Stimulated activated effector memory CD8-positive, alpha-beta T cell treated with anti-CD3 and anti-CD28 coated beads, Interleukin-12 subunit alpha, Interleukin-12 subunit beta, amount 100 ng/mL, for 72 hours (primary cell): ENCODE results near the gene MAPT.
A peak's percentile ranks its signal among the peaks of the same experiment; 100 is the strongest.

Source experiments
- ATAC-seq: fragments of 150-1000 bp; cut with Tn5 transposase; 2 replicates; pipeline ENCODE4 v1.10.0; 2021
- DNase-seq, 2 donors: peaks; one replicate each; pipeline ENCODE4 v3.0.0; 2021 to 2022; ENCODE audit warnings: low spot score in 2 of 2
- H3K27ac Mint-ChIP-seq: one replicate; pipeline ENCODE4 v1.8.0; 2022; ENCODE audit warnings: mild to moderate bottlenecking, mixed read lengths
- H3K36me3 Mint-ChIP-seq: one replicate; pipeline ENCODE4 v1.8.0; 2022; ENCODE audit warnings: mild to moderate bottlenecking, mixed read lengths
- H3K4me1 Mint-ChIP-seq: one replicate; pipeline ENCODE4 v1.8.0; 2022; ENCODE audit warnings: mixed read lengths
- H3K4me3 Mint-ChIP-seq: one replicate; pipeline ENCODE4 v1.8.0; 2022; ENCODE audit warnings: mild to moderate bottlenecking, mixed read lengths
- H3K9me3 Mint-ChIP-seq: one replicate; pipeline ENCODE4 v1.8.0; 2022; ENCODE audit warnings: mixed read lengths

The MAPT gene

DNA sequence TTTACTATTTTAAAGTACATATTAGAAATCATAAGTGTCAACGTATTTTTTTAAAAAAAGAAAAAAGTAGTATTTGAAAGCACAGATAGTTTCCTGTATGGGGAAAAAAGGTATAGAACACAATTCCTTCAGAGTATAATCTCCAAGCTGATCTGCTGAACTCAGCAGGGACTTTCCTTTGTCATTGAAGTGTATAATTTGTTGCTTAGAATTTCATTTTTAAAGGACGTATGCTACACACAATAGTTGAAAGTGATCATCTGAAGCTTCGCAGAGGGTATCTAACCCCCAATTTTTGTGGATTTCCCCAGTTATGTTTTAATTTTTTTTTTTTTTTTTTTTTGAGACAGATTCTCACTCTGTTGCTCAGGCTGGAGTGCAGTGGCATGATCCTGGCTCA is 20.2 kb upstream of the MAPT start:
- Mint-ChIP-seq H3K4me3 (peak overlapping the region; percentile 16), H3K9me3 (peaks cover 3% of the 10 kb centered on the region), H3K36me3 (no peaks in the 10 kb centered on the region), H3K4me1 (peaks cover 22% of the 10 kb centered on the region), H3K27ac (no peak overlapping the region)
- no peak for ATAC-seq
- no peak for DNase-seq

DNA sequence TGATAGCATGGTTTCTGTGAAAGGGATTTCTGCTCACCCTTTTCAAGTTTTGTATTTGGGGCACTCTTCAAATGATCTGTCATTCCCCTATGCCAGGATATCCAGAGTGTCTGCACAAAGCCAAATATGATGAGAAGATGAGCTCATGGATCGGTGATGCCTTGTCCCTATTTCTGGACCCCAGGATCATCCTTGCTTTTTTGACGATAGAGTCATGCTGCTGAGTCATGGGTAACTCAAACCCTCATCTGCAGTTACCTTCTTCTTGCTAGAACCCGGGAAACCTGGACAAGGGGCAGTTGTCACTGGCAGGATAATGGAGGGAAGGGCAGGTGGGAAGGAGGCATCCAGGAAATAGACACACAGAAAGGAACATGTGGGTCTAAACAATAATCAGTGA is 17.8 kb upstream of the MAPT start:
- Mint-ChIP-seq H3K4me3 (no peak overlapping the region), H3K36me3 (no peaks in the 10 kb centered on the region), H3K27ac (no peak overlapping the region), H3K9me3 (peaks cover 3% of the 10 kb centered on the region), H3K4me1 (peaks cover 14% of the 10 kb centered on the region)
- DNase-seq (no peak), ATAC-seq (no peak)

DNA sequence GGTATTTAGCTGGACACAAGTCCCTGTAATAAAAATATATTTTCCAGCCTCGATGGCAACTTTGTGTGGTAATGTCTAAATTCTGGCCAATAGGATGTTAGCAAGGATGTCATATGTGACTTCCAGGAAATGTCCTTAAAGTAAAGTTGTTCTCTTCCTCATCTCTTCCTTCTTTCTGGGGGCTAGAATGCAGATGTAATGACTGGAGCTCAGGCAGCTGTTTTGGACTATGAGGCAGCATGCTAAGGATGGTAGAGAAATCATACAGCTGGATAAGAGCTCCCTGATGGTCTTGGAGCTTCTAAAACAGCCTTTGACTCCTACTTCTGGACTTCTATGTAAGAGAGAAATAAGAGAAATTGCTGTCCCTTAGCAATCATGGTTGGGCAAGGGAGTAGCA is 16.9 kb upstream of the MAPT start:
- Mint-ChIP-seq H3K36me3 (no peaks in the 10 kb centered on the region), H3K9me3 (peaks cover 3% of the 10 kb centered on the region), H3K4me1 (peaks cover 11% of the 10 kb centered on the region), H3K4me3 (no peak overlapping the region), H3K27ac (no peak overlapping the region)
- ATAC-seq (no peak), DNase-seq (no peak)

DNA sequence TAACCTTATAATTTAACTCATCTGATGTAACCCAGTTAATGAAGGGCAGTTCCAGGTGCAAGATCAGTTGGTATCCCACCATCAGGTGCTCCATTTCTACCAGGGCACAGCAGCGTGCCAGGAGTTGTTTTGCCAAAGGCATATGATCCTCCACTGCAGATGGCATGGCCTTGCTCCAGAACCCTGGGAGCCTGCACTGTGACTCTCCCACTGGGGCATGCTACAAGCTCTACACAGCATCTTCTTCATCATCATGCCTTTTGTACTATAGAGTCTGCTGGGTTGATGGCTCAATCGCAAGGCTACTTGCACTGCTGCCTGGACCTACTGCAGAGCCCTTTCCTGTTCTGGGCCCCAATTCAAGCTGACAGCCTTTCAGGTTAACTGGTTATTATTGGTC is 11.3 kb upstream of the MAPT start:
- ATAC-seq = no peak
- no peak for DNase-seq
- no peak overlapping the region for H3K27ac Mint-ChIP-seq
- peaks cover 9% of the 10 kb centered on the region for H3K4me1 Mint-ChIP-seq
- no peaks in the 10 kb centered on the region for H3K36me3 Mint-ChIP-seq
- no peak overlapping the region for H3K4me3 Mint-ChIP-seq
- H3K9me3 Mint-ChIP-seq = peaks cover 5% of the 10 kb centered on the region

DNA sequence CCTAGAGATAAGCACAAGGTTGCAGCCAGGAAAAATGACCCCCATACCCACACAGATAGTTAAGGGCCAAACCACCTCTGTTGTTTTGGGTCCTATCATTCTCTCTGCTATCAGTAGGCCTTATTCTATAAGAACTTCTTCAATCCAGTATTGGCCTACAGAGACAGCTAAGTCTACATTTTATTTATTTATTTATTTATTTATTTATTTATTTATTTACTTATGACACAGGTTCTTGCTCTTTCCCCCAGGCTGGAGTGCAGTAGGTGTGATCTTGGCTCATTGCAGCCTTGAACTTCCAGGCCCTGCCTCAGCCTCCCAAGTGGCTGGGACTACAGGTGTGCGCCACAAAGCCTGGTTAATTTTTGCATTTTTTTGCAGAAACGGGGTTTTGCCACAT is 7.5 kb upstream of the MAPT start:
- no peak overlapping the region for H3K27ac Mint-ChIP-seq
- ATAC-seq (no peak), DNase-seq (no peak)
- no peak overlapping the region for H3K4me3 Mint-ChIP-seq
- peaks cover 5% of the 10 kb centered on the region for H3K9me3 Mint-ChIP-seq
- peaks cover 17% of the 10 kb centered on the region for H3K4me1 Mint-ChIP-seq
- no peaks in the 10 kb centered on the region for H3K36me3 Mint-ChIP-seq

DNA sequence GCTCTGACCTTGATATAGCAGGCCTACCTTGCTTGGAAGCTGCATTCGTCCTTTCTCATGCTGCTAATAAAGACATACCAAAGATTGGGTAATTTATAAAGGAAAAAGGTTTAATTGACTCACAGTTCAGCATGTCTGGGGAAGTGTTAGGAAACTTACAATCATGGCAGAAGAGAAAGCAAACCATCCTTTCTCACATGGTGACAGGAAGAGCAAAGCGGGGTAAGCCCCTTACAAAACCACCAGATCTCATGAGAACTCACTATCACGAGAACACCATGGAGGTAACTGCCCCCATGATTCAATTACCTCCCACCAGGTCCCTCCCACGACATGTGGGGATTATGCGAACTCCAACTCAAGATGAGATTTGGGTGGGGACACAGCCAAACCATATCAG is 6.0 kb upstream of the MAPT start:
- ATAC-seq = peak; percentile 64
- Mint-ChIP-seq H3K36me3 (peaks cover under 1% of the 10 kb centered on the region), H3K9me3 (peaks cover 5% of the 10 kb centered on the region), H3K4me1 (peaks cover 9% of the 10 kb centered on the region), H3K27ac (no peak overlapping the region), H3K4me3 (no peak overlapping the region)
- DNase-seq = no peak

DNA sequence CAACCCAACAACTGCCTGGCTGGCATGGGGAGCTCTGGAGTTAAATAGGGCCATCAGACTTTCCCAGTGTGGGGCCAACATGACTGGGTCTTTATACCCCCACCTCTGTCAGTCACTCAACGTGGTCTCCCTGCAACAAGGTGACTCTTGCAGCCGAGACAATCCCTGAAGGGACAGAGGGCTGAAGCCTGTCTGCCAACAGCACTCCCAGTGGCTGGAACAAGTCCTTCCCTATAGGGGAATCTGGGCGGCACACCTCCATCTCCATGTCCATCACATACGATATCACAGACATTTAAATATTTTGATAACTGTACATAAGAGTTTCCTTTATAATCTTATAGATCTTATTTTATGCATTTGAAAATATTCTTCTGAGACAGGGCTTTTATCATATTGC is 4.8 kb upstream of the MAPT start:
- H3K36me3 Mint-ChIP-seq = peaks cover 7% of the 10 kb centered on the region
- DNase-seq (no peak), ATAC-seq (no peak)
- H3K4me1 Mint-ChIP-seq = peaks cover 9% of the 10 kb centered on the region
- H3K9me3 Mint-ChIP-seq = peaks cover 4% of the 10 kb centered on the region
- H3K27ac Mint-ChIP-seq = no peak overlapping the region
- H3K4me3 Mint-ChIP-seq = no peak overlapping the region

DNA sequence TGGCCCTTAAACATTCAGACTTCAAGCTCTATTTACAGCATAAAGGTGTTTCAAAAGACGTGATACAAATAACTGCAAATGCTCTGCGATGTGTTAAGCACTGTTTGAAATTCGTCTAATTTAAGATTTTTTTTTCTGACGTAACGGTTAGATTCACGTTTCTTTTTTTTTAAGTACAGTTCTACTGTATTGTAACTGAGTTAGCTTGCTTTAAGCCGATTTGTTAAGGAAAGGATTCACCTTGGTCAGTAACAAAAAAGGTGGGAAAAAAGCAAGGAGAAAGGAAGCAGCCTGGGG is 681 bp upstream of the MAPT start:
- H3K36me3 Mint-ChIP-seq = peaks cover 7% of the 10 kb centered on the region
- no peak for ATAC-seq
- H3K4me1 Mint-ChIP-seq = peaks cover 2% of the 10 kb centered on the region
- no peaks in the 10 kb centered on the region for H3K9me3 Mint-ChIP-seq
- no peak for DNase-seq
- peak overlapping the region; percentile 26 for H3K27ac Mint-ChIP-seq
- H3K4me3 Mint-ChIP-seq = peak overlapping the region; percentile 74

DNA sequence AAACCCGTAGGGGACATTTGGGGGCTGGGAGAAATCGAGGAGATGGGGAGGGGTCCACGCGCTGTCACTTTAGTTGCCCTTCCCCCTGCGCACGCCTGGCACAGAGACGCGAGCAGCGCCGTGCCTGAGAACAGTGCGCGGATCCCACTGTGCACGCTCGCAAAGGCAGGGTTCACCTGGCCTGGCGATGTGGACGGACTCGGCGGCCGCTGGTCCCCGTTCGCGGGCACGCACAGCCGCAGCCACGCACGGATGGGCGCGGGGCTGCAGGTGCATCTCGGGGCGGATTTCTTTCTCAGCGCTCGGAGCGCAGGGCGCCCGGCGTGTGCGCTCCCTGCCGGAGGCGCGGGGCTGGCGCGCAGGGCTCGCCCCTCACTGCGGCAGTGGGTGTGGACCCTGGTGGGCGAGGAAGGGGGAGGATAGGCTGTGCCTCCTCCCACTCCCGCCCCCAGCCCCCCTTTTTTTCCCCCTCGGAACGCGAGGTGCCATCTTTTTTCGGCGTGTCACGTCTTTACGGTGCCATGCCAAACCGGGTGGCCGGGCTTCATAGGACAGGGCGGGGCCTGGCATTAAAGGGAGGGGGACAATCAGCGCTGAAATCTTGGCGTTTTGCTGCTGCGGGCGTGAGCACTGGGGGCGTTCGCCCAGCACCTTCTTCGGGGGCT is 1.1 kb downstream of the MAPT start:
- Mint-ChIP-seq H3K4me3 (peak overlapping the region; percentile 74), H3K36me3 (peaks cover 7% of the 10 kb centered on the region), H3K27ac (no peak overlapping the region), H3K9me3 (no peaks in the 10 kb centered on the region), H3K4me1 (no peaks in the 10 kb centered on the region)
- ATAC-seq (no peak), DNase-seq (no peak)

DNA sequence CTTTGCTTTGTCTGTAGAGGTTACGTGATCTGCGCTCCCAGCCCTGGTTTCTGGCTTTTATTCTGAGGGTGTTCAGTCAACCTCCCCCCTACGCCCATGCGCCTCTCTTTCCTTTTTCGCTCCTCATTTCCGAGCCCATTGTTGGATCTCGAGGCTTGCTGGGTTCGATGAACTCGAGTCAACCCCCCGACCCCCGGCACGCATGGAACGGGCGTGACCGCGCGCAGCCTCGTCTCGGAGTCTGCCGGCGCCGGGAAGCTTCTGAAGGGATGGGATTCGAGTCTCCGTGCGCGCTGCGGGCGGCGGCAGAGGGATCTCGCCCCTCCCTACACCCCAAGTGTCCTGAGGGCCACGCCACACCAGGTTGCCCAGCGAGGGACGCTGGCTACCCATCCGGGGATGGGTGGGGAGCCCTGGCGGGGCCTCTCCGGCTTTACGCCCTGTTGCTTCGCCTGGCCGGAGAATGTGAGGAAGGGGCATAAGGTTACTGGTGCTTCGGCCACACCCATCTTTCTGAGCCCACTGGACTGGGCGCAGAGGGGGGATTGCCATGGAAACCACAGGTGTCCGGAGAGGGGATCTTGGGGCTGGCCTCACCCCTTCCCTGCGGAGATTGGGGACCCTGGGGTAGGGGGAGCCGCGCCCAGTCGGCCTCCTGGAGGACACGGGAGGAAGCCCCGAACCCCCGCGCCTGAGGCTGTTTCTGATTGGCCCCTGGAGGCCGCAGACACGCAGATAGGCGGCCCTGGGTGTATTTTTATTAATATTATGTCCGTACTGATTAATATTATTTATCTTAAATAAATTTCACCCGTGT is 1.8 kb downstream of the MAPT start:
- Mint-ChIP-seq H3K27ac (no peak overlapping the region), H3K4me1 (no peaks in the 10 kb centered on the region), H3K36me3 (peaks cover 7% of the 10 kb centered on the region), H3K9me3 (no peaks in the 10 kb centered on the region), H3K4me3 (peak overlapping the region; percentile 74)
- ATAC-seq (no peak), DNase-seq (no peak)

DNA sequence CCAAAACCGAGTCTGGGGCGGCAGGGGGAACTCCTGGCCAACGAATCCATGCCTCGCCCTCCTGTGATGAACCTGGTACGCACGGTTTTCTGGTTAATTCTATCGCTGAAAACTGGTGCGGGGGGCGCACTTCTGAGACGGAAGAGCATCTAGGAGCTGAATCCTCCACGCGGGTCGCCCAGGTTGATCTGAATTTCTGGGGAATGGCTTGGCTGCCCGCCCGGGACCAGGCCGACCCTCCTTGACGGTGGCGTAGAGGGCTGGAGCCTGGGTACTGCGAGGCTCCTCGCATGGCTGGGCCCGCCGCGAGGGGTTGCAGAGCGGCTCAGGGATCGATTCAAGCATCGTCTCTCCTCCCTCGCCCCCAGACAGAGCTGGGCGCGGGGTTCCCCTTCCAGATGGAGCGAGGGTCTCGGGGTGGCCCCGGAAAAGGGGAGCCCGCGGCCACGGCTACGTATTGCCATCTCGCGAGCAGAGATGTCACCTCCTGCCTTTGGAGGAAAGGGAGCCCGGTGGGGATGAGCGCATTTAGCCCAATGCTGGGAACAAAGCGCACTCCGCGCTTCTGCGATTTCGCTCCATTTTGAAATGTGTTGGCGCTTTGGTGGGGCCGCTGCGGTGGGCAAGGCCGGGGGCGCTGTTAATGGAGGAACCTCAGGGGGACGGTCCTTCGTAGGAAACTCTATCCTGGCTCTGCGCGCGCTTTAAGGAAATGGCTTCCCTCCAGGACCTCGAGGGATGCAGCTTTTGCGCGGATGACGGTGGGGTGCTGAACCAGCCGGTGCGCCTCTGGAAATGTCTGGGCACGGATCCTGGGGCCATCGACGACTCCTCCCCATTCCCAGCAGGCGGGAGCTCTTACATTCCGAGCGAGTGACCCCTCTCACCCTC is 2.7 kb downstream of the MAPT start:
- no peak for DNase-seq
- Mint-ChIP-seq H3K36me3 (peaks cover 7% of the 10 kb centered on the region), H3K9me3 (no peaks in the 10 kb centered on the region), H3K27ac (no peak overlapping the region), H3K4me3 (no peak overlapping the region), H3K4me1 (no peaks in the 10 kb centered on the region)
- ATAC-seq = no peak

DNA sequence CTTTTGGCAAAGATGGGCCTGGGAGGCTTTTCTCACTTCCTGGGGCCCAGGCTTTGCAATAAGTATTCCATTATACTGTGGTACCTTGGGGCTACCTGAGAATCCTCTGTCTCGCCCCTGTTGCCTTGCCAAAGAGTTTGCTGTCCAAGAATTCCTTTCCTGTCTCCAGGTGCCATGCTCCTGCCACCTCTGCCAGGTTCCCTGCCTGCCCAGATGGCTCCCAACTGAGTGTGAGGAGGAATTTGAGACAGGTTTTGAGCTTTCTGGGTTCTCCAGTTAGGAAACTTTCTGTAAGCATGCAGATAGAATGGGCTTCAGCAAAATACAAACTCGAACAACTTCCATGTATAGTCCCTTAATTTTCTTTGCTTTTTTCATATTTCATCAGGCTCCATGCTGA is 5.8 kb downstream of the MAPT start:
- ATAC-seq = no peak

DNA sequence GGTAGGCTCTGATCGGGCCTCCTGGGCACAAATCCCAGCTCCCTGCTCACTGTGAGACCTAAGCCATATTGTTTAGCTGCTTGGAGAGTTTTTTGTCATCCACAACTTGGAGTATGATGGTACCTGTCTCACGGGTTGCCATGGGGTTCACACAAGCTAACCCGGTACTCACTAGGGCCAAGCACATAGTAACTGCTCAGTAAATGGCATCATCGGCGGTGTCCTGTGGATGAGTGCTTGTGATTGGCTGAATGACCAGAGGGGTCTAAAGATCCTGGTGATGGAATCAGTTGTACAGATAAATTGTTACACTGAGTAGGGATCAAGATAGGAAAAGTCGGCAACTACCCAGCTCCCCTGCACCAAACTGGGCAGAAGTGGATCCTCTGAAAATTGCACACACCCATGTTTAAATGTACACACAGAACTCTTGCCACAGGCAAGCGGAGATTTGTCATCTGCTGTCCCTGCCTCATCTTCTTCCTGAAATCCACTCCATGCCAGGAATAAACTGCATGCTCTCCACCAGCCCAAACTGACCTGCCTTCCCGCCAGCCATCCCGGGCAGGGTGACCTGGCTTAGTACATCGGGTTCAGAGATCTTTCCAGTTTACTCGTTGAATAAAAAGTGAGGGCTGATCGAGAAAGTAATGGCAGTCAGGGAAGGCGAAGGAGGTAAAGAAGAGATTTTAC is 6.5 kb downstream of the MAPT start:
- no peaks in the 10 kb centered on the region for H3K36me3 Mint-ChIP-seq
- H3K27ac Mint-ChIP-seq = no peak overlapping the region
- ATAC-seq (no peak), DNase-seq (no peak)
- no peaks in the 10 kb centered on the region for H3K4me1 Mint-ChIP-seq
- H3K9me3 Mint-ChIP-seq = no peaks in the 10 kb centered on the region
- H3K4me3 Mint-ChIP-seq = no peak overlapping the region

More for the DNA sequence above, 5.8 kb downstream of the MAPT start:
- H3K9me3 Mint-ChIP-seq = no peaks in the 10 kb centered on the region
- H3K4me3 Mint-ChIP-seq = no peak overlapping the region
- H3K27ac Mint-ChIP-seq = no peak overlapping the region
- H3K36me3 Mint-ChIP-seq = no peaks in the 10 kb centered on the region
- DNase-seq = no peak
- H3K4me1 Mint-ChIP-seq = no peaks in the 10 kb centered on the region

DNA sequence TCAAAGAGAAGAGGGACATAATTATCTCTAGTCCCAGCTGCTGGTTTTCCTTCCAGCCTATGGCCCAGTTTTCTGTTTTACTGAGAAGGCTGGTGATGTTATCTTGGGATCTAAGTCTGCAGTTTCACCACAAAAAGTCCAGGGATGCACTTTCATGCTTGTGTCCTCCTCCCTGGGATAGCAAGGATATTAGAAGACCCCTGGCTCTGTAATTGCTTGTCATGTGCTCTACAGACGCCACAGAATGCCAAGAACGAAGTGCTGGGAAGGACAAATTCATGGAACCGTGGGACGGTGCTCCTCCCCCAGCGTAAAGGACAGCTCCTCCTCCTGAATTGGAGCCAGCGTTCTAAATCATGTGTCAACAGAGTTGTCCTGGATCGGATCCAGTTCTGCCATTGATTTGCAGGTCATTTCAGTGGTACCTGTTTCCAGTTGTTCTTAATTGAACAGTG is 8.6 kb downstream of the MAPT start:
- H3K4me3 Mint-ChIP-seq = no peak overlapping the region
- ATAC-seq (no peak), DNase-seq (no peak)
- peaks cover 15% of the 10 kb centered on the region for H3K4me1 Mint-ChIP-seq
- H3K27ac Mint-ChIP-seq = no peak overlapping the region
- no peaks in the 10 kb centered on the region for H3K9me3 Mint-ChIP-seq
- peaks cover 6% of the 10 kb centered on the region for H3K36me3 Mint-ChIP-seq

DNA sequence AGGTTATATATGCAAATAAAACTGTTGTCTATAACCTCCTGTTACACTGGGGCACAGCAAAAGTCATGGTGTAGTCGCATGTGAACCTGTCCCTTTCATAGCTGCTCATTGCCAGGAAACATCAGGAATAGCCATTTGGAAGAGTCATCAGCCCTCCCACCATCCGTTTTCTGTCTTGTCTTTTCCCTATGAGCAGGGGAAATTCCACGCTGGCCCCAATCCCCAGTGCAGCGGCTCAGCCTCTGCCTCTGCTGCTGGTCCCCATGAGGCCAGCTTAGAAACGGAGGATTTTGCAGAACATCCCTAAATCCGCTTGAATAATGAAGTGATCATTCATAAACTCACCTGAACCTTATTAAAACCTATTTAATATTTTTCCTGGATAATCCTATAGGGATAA is 10.5 kb downstream of the MAPT start:
- DNase-seq (no peak), ATAC-seq (no peak)
- peaks cover 6% of the 10 kb centered on the region for H3K36me3 Mint-ChIP-seq
- peaks cover 24% of the 10 kb centered on the region for H3K4me1 Mint-ChIP-seq
- H3K4me3 Mint-ChIP-seq = no peak overlapping the region
- H3K9me3 Mint-ChIP-seq = no peaks in the 10 kb centered on the region
- no peak overlapping the region for H3K27ac Mint-ChIP-seq
